IPS-15b (cell line): ENCODE measurements around the gene ZNF451.

Source experiments
- H3K27me3 ChIP-seq: one replicate; pipeline ENCODE4 v1.6.1; 2013; ENCODE audit warnings: low read length; ENCODE audit not compliant: control insufficient read depth, insufficient read depth
- H3K36me3 ChIP-seq: one replicate; pipeline ENCODE4 v1.6.1; 2013; ENCODE audit warnings: low read length; ENCODE audit not compliant: control insufficient read depth, insufficient read depth
- H3K4me1 ChIP-seq: one replicate; pipeline ENCODE4 v1.6.1; 2013; ENCODE audit warnings: mild to moderate bottlenecking, low read length; ENCODE audit not compliant: control insufficient read depth, insufficient read depth
- H3K4me3 ChIP-seq: one replicate; pipeline ENCODE4 v1.5.1; 2013; ENCODE audit warnings: low read depth, low read length
- H3K9ac ChIP-seq: one replicate; pipeline ENCODE4 v1.6.1; 2013; ENCODE audit warnings: low read depth, mild to moderate bottlenecking, low read length
- H3K9me3 ChIP-seq: one replicate; pipeline ENCODE4 v1.6.1; 2013; ENCODE audit warnings: mild to moderate bottlenecking, low read length; ENCODE audit not compliant: control insufficient read depth, insufficient read depth

Gene ZNF451

DNA sequence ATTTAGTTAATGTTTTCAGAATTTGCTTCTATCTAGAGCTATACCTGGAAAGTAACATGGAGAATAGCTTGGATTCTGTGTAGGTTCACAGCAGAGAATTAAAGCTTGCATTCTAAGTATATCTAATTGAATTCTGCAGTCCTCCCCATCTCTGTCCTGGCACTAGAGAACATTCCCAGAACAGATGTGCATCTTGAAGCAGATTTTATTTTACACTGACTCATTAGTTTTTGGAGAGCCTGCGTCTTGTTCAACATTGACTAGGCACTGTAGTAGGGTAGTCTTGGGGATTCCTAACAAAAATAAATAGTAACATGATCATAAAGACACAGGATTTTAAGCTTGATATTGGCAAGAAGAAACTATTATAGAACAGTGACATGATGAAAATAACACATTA, 45.9 kb downstream of the ZNF451 start:
- Histone ChIP-seq H3K4me1 (no peaks in the 10 kb centered on the region), H3K36me3 (no peaks in the 10 kb centered on the region), H3K9me3 (no peaks in the 10 kb centered on the region), H3K9ac (no peak overlapping the region), H3K4me3 (no peak overlapping the region), H3K27me3 (no peaks in the 10 kb centered on the region)

DNA sequence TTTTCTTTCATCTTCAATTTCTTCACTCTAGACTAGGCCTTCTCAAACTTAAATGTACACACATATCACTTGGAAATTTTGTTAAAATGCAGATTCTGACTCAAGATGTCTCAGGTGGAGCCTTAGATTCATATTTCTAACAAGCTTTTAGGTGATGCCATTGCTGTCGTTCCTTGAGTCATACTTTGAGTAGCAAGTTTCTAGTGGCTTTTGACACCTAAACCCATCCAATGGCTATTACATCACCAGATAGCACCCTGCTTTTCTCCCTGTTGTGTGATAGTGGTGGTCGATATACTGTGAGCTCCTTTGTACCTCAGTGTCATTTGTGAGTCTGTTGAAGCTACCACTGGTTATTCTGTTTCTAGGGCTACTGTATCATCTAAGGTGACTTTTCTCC, 47.4 kb downstream of the ZNF451 start:
- Histone ChIP-seq H3K4me1 (no peaks in the 10 kb centered on the region), H3K27me3 (no peaks in the 10 kb centered on the region), H3K4me3 (no peak overlapping the region), H3K36me3 (no peaks in the 10 kb centered on the region), H3K9ac (no peak overlapping the region), H3K9me3 (no peaks in the 10 kb centered on the region)

DNA sequence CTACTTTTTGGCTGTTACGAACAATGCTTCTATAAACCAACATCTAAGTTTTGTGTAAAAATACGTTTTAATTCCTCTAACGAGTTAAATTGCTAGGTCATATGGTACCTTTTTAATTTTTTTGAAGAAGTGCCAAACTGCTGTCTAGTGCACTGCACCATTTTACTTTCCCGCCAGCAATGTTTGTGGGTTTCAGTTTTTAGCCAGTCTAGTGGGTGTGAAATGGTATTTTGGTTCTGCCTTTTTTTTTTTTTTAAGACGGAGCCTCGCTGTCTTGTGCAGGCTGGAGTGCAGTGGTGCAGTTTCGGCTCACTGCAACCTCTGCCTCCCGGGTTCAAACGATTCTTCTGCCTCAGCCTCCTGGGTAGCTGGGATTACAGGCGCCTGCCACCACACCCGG, 48.0 kb downstream of the ZNF451 start:
- no peak overlapping the region for H3K4me3 ChIP-seq
- H3K9me3 ChIP-seq, result no peaks in the 10 kb centered on the region
- no peaks in the 10 kb centered on the region for H3K36me3 ChIP-seq
- H3K9ac ChIP-seq, result no peak overlapping the region
- no peaks in the 10 kb centered on the region for H3K27me3 ChIP-seq
- H3K4me1 ChIP-seq, result no peaks in the 10 kb centered on the region

DNA sequence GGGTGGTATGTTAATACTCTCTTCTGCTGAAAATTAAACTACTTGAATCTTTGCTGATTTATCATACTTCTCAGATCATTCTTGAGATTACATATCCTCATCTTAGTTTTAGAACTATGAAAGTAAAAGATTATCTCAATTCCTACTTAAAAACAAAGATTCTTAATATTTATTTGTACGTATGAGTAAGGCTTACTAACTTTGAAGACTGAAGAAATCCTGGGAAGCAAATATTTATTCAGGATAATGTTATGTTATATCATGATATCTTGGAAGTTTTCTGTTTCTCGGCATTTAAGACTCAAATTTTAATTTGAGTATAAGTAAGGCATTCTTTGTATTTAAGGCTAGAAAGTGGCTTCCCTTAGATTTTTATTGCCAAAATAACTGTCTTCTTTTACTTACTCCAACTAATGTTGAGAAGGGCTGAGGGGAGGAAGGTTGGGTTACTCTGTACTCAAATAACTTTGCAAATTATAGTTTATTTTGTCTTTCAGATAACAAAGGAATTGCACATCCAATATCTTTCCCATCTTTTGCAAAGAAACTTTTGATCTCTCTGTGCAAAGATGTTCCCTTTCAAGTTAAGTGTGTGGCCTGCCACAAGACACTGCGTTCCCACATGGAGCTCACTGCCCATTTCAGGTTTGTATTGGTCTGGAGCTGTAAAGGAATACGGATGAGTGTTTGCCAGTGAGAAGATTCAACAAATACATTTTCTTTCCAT, 51.6 kb downstream of the ZNF451 start:
- Histone ChIP-seq H3K9me3 (no peaks in the 10 kb centered on the region), H3K9ac (no peak overlapping the region), H3K27me3 (no peaks in the 10 kb centered on the region), H3K36me3 (no peaks in the 10 kb centered on the region), H3K4me1 (no peaks in the 10 kb centered on the region), H3K4me3 (no peak overlapping the region)

DNA sequence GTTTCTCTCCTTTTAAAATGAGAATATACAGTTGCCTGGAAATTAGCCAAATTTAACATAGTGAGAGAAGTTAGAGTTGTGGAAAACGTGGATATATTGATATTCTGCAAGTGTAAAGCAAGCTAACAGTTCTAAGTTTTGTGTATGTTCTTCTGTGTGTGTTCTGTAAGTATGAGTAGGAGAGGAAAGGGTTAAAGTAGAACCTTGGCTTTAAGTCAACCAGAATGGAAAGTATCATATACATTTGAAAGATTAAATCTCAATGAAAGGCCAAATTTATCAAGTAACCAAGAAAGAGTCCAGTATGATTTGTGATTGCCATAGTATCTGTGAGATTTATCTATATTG, 52.2 kb downstream of the ZNF451 start:
- H3K4me3 ChIP-seq, result no peak overlapping the region
- no peaks in the 10 kb centered on the region for H3K9me3 ChIP-seq
- H3K4me1 ChIP-seq, result no peaks in the 10 kb centered on the region
- no peaks in the 10 kb centered on the region for H3K27me3 ChIP-seq
- H3K9ac ChIP-seq, result no peak overlapping the region
- no peaks in the 10 kb centered on the region for H3K36me3 ChIP-seq

DNA sequence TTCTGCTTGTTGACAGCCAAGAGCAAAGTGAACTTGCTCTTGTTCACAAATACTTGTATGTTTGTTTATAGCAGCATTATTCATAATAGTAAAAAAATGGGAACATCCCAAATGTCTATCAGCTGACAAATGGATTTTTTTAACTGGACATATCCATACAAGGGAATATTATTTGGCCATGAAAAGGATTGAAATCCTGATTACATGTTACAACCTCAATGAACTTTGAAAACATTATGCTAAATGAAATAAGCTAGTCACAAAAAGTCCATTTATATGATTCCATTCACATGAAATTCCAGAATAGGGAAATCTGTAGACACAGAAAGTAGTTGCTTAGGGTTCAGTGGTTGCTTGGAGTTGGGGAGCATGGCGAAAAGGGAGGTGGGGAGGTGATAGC, 53.7 kb downstream of the ZNF451 start:
- Histone ChIP-seq H3K36me3 (no peaks in the 10 kb centered on the region), H3K9ac (no peak overlapping the region), H3K4me3 (no peak overlapping the region), H3K27me3 (no peaks in the 10 kb centered on the region), H3K9me3 (no peaks in the 10 kb centered on the region), H3K4me1 (no peaks in the 10 kb centered on the region)

DNA sequence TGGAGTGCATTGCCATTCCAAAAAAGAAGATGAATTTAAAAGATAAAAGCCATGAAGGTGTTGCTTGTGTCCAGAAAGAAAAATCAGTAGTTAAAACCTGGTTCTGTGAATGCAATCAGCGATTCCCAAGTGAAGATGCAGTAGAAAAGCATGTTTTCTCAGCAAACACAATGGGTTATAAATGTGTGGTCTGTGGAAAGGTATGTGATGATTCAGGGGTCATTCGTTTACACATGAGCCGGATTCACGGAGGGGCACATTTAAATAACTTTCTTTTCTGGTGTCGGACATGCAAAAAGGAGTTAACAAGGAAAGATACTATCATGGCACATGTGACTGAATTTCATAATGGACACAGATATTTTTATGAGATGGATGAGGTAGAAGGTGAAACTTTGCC, 57.4 kb downstream of the ZNF451 start:
- Histone ChIP-seq H3K4me1 (no peaks in the 10 kb centered on the region), H3K9ac (no peak overlapping the region), H3K9me3 (no peaks in the 10 kb centered on the region), H3K27me3 (no peaks in the 10 kb centered on the region), H3K4me3 (no peak overlapping the region), H3K36me3 (no peaks in the 10 kb centered on the region)

DNA sequence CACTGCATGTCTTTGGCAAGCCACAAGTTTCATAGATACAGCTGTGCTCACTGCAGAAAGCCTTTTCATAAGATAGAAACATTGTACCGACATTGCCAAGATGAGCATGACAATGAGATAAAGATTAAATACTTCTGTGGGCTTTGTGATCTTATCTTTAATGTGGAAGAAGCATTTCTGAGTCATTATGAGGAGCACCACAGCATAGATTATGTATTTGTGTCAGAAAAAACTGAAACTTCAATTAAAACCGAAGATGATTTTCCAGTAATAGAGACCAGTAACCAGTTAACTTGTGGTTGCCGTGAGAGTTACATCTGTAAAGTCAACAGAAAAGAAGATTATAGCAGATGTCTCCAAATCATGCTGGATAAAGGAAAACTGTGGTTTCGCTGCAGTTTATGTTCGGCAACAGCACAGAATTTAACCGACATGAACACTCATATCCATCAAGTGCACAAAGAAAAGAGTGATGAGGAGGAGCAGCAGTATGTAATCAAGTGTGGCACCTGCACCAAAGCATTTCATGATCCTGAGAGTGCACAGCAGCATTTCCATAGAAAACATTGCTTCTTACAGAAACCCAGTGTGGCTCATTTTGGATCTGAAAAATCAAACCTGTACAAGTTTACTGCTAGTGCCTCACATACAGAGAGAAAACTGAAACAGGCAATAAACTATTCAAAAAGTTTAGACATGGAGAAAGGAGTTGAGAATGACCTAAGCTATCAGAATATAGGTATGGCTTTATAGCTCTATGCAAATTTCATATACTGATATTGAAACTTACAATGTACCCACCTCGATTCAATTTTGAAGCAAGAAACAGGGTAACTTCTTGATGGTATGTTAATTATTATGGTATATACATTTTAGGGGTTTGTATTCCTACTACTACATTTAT, 58.2 kb downstream of the ZNF451 start:
- H3K36me3 ChIP-seq, result no peaks in the 10 kb centered on the region
- no peaks in the 10 kb centered on the region for H3K27me3 ChIP-seq
- no peak overlapping the region for H3K9ac ChIP-seq
- no peaks in the 10 kb centered on the region for H3K9me3 ChIP-seq
- H3K4me3 ChIP-seq, result no peak overlapping the region
- no peaks in the 10 kb centered on the region for H3K4me1 ChIP-seq

DNA sequence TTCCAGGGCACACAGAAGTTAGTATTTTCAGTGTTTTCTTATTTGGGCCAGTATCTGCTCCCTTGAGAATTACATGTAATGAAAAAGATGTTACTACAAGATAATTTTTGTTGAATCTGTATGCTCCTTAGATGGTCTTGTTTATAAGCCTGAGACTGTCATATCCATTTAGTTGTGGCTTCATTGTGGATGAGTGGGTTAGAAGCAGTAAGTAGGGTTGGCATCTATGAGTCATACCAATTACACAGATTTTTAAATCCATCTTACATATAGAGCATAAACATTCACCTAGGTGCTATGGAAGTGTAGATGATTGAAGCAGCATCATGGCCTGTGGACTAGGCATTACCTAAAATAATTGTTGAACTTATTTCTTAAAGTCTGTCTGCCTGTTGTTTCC, 68.7 kb downstream of the ZNF451 start:
- no peaks in the 10 kb centered on the region for H3K36me3 ChIP-seq
- H3K27me3 ChIP-seq, result no peaks in the 10 kb centered on the region
- H3K4me1 ChIP-seq, result no peaks in the 10 kb centered on the region
- no peak overlapping the region for H3K4me3 ChIP-seq
- H3K9me3 ChIP-seq, result no peaks in the 10 kb centered on the region
- H3K9ac ChIP-seq, result no peak overlapping the region

DNA sequence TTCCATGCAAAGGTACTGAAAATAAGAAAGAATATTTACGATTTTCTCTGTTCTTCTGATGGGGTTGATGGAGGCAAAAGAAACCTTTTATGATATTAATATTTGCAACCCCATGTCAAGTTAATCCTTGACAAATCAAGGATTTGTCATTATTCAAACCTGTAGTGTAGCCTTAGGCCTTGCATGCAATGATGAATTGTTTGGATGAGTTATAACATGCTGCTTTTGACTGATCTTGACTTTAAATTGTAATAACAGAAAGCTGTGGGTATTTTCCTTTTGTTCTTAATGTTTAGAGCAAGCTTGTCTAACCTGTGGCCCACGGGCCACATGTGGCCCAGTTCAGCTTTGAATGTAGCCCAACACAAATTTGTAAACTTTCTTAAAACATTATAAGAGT, 69.1 kb downstream of the ZNF451 start:
- Histone ChIP-seq H3K4me1 (no peaks in the 10 kb centered on the region), H3K9ac (no peak overlapping the region), H3K27me3 (no peaks in the 10 kb centered on the region), H3K4me3 (no peak overlapping the region), H3K9me3 (no peaks in the 10 kb centered on the region), H3K36me3 (no peaks in the 10 kb centered on the region)

DNA sequence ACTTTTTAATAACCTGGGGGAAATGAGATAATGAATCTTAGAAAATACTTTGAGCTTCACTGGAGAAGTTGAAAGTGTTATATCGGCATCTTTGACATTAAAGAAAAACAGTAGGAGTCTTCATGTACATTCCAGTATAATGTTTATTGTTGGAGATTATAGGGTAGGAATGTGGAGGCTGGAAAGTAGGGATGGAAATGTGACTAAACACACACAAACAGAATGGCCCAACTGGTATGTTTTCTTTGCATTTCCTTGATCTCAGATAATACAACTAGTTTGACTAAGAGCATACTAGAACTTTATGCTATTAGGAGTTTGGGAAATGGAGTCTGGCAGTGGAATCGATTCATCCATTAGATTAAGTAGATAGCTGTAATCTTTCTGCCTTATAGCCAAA, 72.0 kb downstream of the ZNF451 start:
- H3K36me3 ChIP-seq, result no peaks in the 10 kb centered on the region
- no peaks in the 10 kb centered on the region for H3K27me3 ChIP-seq
- no peaks in the 10 kb centered on the region for H3K4me1 ChIP-seq
- H3K9me3 ChIP-seq, result no peaks in the 10 kb centered on the region
- no peak overlapping the region for H3K4me3 ChIP-seq
- H3K9ac ChIP-seq, result no peak overlapping the region

DNA sequence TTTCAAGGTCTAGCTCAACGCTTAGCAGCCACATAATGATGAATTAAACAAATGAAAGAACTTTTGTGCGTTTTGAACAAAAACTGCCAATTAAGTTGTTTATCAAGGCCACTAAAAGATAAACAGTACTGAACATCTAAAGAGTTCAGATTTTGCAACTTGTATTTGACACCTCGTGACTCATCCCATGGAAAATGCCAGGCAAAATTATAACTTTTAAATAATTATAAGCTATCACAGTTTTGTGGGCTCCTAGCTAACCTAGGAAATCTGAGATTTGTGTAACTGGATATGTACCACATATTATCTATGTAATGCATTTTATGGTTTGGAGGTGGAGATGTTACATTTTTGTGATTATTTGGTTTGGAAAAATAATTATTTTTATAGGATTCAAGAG, 72.5 kb downstream of the ZNF451 start:
- Histone ChIP-seq H3K9me3 (no peaks in the 10 kb centered on the region), H3K27me3 (no peaks in the 10 kb centered on the region), H3K36me3 (no peaks in the 10 kb centered on the region), H3K9ac (no peak overlapping the region), H3K4me3 (no peak overlapping the region), H3K4me1 (no peaks in the 10 kb centered on the region)
